ENCODE data around the gene LCE1B.

The LCE1B gene

DNA sequence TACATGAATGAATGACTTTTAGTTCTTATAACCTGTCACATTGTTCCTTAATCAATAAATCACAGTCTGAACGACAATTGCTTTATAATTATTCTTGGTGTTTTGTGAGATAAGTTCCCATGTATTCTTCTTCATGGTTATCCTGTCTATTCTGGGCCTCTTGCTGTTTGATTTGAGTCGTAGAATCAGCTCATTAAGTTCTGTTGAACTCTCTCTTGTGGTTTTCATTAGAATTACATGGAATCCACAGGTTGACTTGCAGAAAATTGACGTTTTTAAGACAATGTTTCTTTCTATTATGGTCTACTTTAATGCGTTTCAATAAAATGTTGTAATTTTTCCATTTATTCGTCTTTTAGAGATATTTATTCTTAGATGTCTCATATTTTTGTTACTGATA lies 11.5 kb downstream of the LCE1B start:
- DNase-seq (no peak), ATAC-seq (ENCODE audit: insufficient read depth, low read depth) (no peak)
- no peak overlapping the region for H3K4me2 ChIP-seq (ENCODE audit: insufficient read depth, low read length)
- H2AFZ ChIP-seq (ENCODE audit: low read depth, low read length): no peak overlapping the region
- H3K9me3 ChIP-seq (ENCODE audit: insufficient read depth, low read length, severe bottlenecking): no peaks in the 10 kb centered on the region
- no peak overlapping the region for H3K27ac ChIP-seq (ENCODE audit: low read length)
- no peaks in the 10 kb centered on the region for H3K36me3 ChIP-seq (ENCODE audit: insufficient read depth, low read length)
- no peak for TF ChIP-seq EZH2 (IDR thresholded peaks at IDR 0.05; ENCODE audit: borderline replicate concordance, low read depth, low read length, severe bottlenecking)
- no peak for TF ChIP-seq CTCF (IDR thresholded peaks at IDR 0.05; ENCODE audit: borderline replicate concordance, extremely low read depth, low read length, poor library complexity, severe bottlenecking)
- H3K4me3 ChIP-seq (ENCODE audit: low read depth in 1 of 2, low read length in 2 of 2): no peak overlapping the region
- no peaks in the 10 kb centered on the region for H4K20me1 ChIP-seq (ENCODE audit: insufficient read depth, low read length)
- peaks cover 15% of the 10 kb centered on the region for H3K27me3 ChIP-seq (ENCODE audit: insufficient read depth, low read length, poor library complexity)
- no peak overlapping the region for H3K9ac ChIP-seq (ENCODE audit: low read depth, low read length)
- no peaks in the 10 kb centered on the region for H3K79me2 ChIP-seq (ENCODE audit: insufficient read depth, low read length)
- H3K4me1 ChIP-seq (ENCODE audit: insufficient read depth, low read length): no peaks in the 10 kb centered on the region

- ATAC-seq (ENCODE audit: insufficient read depth, low read depth): no peak
- H2AFZ ChIP-seq (ENCODE audit: low read depth, low read length): no peak overlapping the region
- no peaks in the 10 kb centered on the region for H3K36me3 ChIP-seq (ENCODE audit: insufficient read depth, low read length)
- H3K4me1 ChIP-seq (ENCODE audit: insufficient read depth, low read length): no peaks in the 10 kb centered on the region
- DNase-seq: no peak
- no peak overlapping the region for H3K4me3 ChIP-seq (ENCODE audit: low read depth in 1 of 2, low read length in 2 of 2)
- H3K27ac ChIP-seq (ENCODE audit: low read length): no peak overlapping the region
- no peaks in the 10 kb centered on the region for H3K9me3 ChIP-seq (ENCODE audit: insufficient read depth, low read length, severe bottlenecking)
- no peaks in the 10 kb centered on the region for H3K79me2 ChIP-seq (ENCODE audit: insufficient read depth, low read length)
- peaks cover 15% of the 10 kb centered on the region for H3K27me3 ChIP-seq (ENCODE audit: insufficient read depth, low read length, poor library complexity)
- no peaks in the 10 kb centered on the region for H4K20me1 ChIP-seq (ENCODE audit: insufficient read depth, low read length)
- H3K9ac ChIP-seq (ENCODE audit: low read depth, low read length): no peak overlapping the region
- H3K4me2 ChIP-seq (ENCODE audit: insufficient read depth, low read length): no peak overlapping the region
- TF ChIP-seq CTCF (IDR thresholded peaks at IDR 0.05; ENCODE audit: borderline replicate concordance, extremely low read depth, low read length, poor library complexity, severe bottlenecking) (no peak), EZH2 (IDR thresholded peaks at IDR 0.05; ENCODE audit: borderline replicate concordance, low read depth, low read length, severe bottlenecking) (no peak)
Measured at GRCh38 chr1:152824964-152825363, 13.2 kb downstream of the LCE1B start.

GRCh38 chr1:152827173-152827572 lies 15.4 kb downstream of the LCE1B start, which contains the start of gene LCE1A:
Gene LCE1A (plus strand): TSS chr1:152827473. CDS start chr1:152827473, 0 bp downstream.
- H2AFZ ChIP-seq (ENCODE audit: low read depth, low read length): no peak within 1 kb of the TSS

More at GRCh38 chr1:152827173-152827572, 15.4 kb downstream of the LCE1B start, which contains the start of gene LCE1A:
- Histone ChIP-seq H3K4me1 (ENCODE audit: insufficient read depth, low read length) (no peaks in the 10 kb centered on the region), H3K9me3 (ENCODE audit: insufficient read depth, low read length, severe bottlenecking) (no peaks in the 10 kb centered on the region), H3K9ac (ENCODE audit: low read depth, low read length) (no peak within 1 kb of the TSS), H3K27me3 (ENCODE audit: insufficient read depth, low read length, poor library complexity) (peaks cover 15% of the 10 kb centered on the region), H3K79me2 (ENCODE audit: insufficient read depth, low read length) (no peaks in the 10 kb centered on the region), H3K36me3 (ENCODE audit: insufficient read depth, low read length) (no peaks in the 10 kb centered on the region), H3K27ac (ENCODE audit: low read length) (no peak within 1 kb of the TSS), H3K4me3 (ENCODE audit: low read depth in 1 of 2, low read length in 2 of 2) (no peak within 1 kb of the TSS), H3K4me2 (ENCODE audit: insufficient read depth, low read length) (no peak within 1 kb of the TSS), H4K20me1 (ENCODE audit: insufficient read depth, low read length) (no peaks in the 10 kb centered on the region)
- TF ChIP-seq CTCF (IDR thresholded peaks at IDR 0.05; ENCODE audit: borderline replicate concordance, extremely low read depth, low read length, poor library complexity, severe bottlenecking) (no peak), EZH2 (IDR thresholded peaks at IDR 0.05; ENCODE audit: borderline replicate concordance, low read depth, low read length, severe bottlenecking) (no peak)
- DNase-seq (no peak), ATAC-seq (ENCODE audit: insufficient read depth, low read depth) (no peak)
